HCT116 (cell line): ENCODE measurements around the gene BCHE. TPM values are rescaled to one million over a fixed set of nuclear protein-coding genes. Genes with fewer than 3 reads are reported as not detected.

Source experiments
- ATAC-seq: fragments of 200-7000 bp; cut with Tn5 transposase; 2 replicates; pipeline ENCODE4 v1.9.1; 2020; ENCODE audit warnings: mild to moderate bottlenecking, moderate library complexity
- BruUV-seq: library from RNA; stranded (reverse); fragments of 400-500 nt; replicated peaks from 2 replicates; lab custom pipeline; 2021; lab: Mats Ljungman, UMichigan
- CTCF ChIA-PET: fragments of 300-600 bp; sonication (Branson Sonifier 250); formaldehyde crosslinking; loops from one replicate; lab custom pipeline; 2021; ENCODE audit warnings: antibody characterized with exemption; lab: Charles Lee
- POLR2A ChIA-PET: fragments of 300-600, 350-600 bp; sonication (Branson Sonifier 250); formaldehyde crosslinking; loops from one replicate; lab custom pipeline; 2021; ENCODE audit warnings: antibody characterized with exemption; lab: Charles Lee
- RAD21 ChIA-PET, 2 experiments: fragments of 300-600 bp; sonication (Branson Sonifier 250); formaldehyde crosslinking; loops; one replicate each; lab custom pipeline; 2023; ENCODE audit warnings: low total read pairs in 2 of 2; ENCODE audit not compliant: uncharacterized antibody in 2 of 2, unreplicated experiment in 2 of 2, low non-redundant PET in 1 of 2; lab: Charles Lee
- DNase-seq: peaks from one replicate; pipeline ENCODE4 v3.0.0-alpha.2; 2010; ENCODE audit warnings: low read depth, low spot score
- H2AFZ ChIP-seq: fragments of 200-600 bp; shearing (Covaris generic), sonication (generic); 2 replicates; pipeline ENCODE4 v1.6.1; 2017; ENCODE audit warnings: low read depth, mixed run types, mixed read lengths, antibody characterized with exemption, low read length; ENCODE audit not compliant: poor library complexity, severe bottlenecking
- H3K27ac ChIP-seq: 2 replicates; pipeline ENCODE4 v1.5.1; 2012; ENCODE audit warnings: low read depth, low read length
- H3K27me3 ChIP-seq: fragments of 200-600 bp; sonication (generic); 2 replicates; pipeline ENCODE4 v1.6.1; 2016; ENCODE audit warnings: mixed run types, low read length, mixed read lengths; ENCODE audit not compliant: insufficient read depth
- H3K36me3 ChIP-seq, 2 experiments: fragments of 200-500 bp in 1 of 2; fragments of 200-600 bp in 1 of 2; sonication (Bioruptor generic) in 1 of 2; sonication (generic) in 1 of 2; 2 replicates each; pipeline versions ENCODE4 v1.5.1 to v1.6.1; 2014 to 2016; ENCODE audit warnings: low read length in 2 of 2, inconsistent platforms in 1 of 2, mixed read lengths in 1 of 2, mixed run types in 1 of 2; ENCODE audit not compliant: insufficient read depth in 2 of 2, control insufficient read depth in 1 of 2
- H3K4me1 ChIP-seq, 2 experiments: fragments of 200-600 bp in 1 of 2; sonication (generic) in 1 of 2; 2 replicates each; pipeline versions ENCODE4 v1.5.1 to v1.6.1; 2012 to 2017; ENCODE audit warnings: low read length in 2 of 2, inconsistent platforms in 1 of 2, mild to moderate bottlenecking in 1 of 2, mixed read lengths in 1 of 2, mixed run types in 1 of 2, moderate library complexity in 1 of 2; ENCODE audit not compliant: insufficient read depth in 2 of 2, control insufficient read depth in 1 of 2
- H3K4me2 ChIP-seq: fragments of 200-600 bp; sonication (generic); 2 replicates; pipeline ENCODE4 v1.6.1; 2017; ENCODE audit warnings: mixed run types, low read length, mixed read lengths
- H3K4me3 ChIP-seq, 2 experiments: fragments of 200-600 bp in 1 of 2; sonication (generic) in 1 of 2; replicated peaks in 1 of 2; 2 replicates each; pipeline ENCODE4 v1.5.1; 2011 to 2016; ENCODE audit warnings: low read length in 2 of 2, control low read depth in 1 of 2, low read depth in 1 of 2, mild to moderate bottlenecking in 1 of 2, mixed read lengths in 1 of 2, mixed run types in 1 of 2
- H3K79me2 ChIP-seq: fragments of 200-600 bp; sonication (generic); 2 replicates; pipeline ENCODE4 v1.6.1; 2017; ENCODE audit warnings: mild to moderate bottlenecking, mixed run types, low read length, moderate library complexity, mixed read lengths; ENCODE audit not compliant: insufficient read depth
- H3K9ac ChIP-seq: fragments of 200-600 bp; sonication (generic); 2 replicates; pipeline ENCODE4 v1.6.1; 2016; ENCODE audit warnings: low read length, mixed read lengths
- H3K9me2 ChIP-seq: fragments of 200-600 bp; sonication (generic), shearing (Covaris generic); 2 replicates; pipeline ENCODE4 v1.6.1; 2017; ENCODE audit warnings: mixed run types, mild to moderate bottlenecking, moderate library complexity; ENCODE audit not compliant: insufficient read depth
- H3K9me3 ChIP-seq, 2 experiments: fragments of 200-500 bp in 1 of 2; fragments of 200-600 bp in 1 of 2; sonication (Bioruptor generic) in 1 of 2; sonication (generic) in 1 of 2; 2 replicates each; pipeline ENCODE4 v1.6.1; 2014 to 2017; ENCODE audit warnings: low read length in 2 of 2, mixed read lengths in 2 of 2, inconsistent platforms in 1 of 2, low read depth in 1 of 2, mild to moderate bottlenecking in 1 of 2, mixed run types in 1 of 2, moderate library complexity in 1 of 2; ENCODE audit not compliant: control insufficient read depth in 1 of 2, insufficient read depth in 1 of 2
- H4K20me1 ChIP-seq: fragments of 200-600 bp; sonication (generic), shearing (Covaris generic); 2 replicates; pipeline ENCODE4 v1.6.1; 2017; ENCODE audit warnings: mixed run types, mild to moderate bottlenecking, moderate library complexity; ENCODE audit not compliant: insufficient read depth
- CBX3 ChIP-seq: IDR thresholded peaks from 2 replicates; pipeline ENCODE4 v1.6.1; 2012; ENCODE audit warnings: low read depth
- CTCF ChIP-seq, 3 experiments: fragments of 200-600 bp in 1 of 3; sonication (generic) in 1 of 3; IDR thresholded peaks in 2 of 3; conservative IDR thresholded peaks in 1 of 3; 2 replicates each; pipeline ENCODE4 v1.5.1; 2012 to 2017; ENCODE audit warnings: low read depth in 2 of 3, low read length in 2 of 3, antibody characterized with exemption in 1 of 3, borderline replicate concordance in 1 of 3, control low read depth in 1 of 3, mild to moderate bottlenecking in 1 of 3, mixed read lengths in 1 of 3, mixed run types in 1 of 3, moderate library complexity in 1 of 3; ENCODE audit not compliant: insufficient read depth in 1 of 3
- EGR1 ChIP-seq: IDR thresholded peaks from 2 replicates; pipeline ENCODE4 v1.6.1; 2012; ENCODE audit warnings: low read depth
- EZH2 ChIP-seq: fragments of 200-600 bp; sonication (generic); IDR thresholded peaks from 2 replicates; pipeline ENCODE4 v1.6.1; 2017; ENCODE audit warnings: antibody characterized with exemption, mixed run types
- EZH2phosphoT487 ChIP-seq: fragments of 200-600 bp; IDR thresholded peaks from 2 replicates; pipeline ENCODE4 v1.6.1; 2018; ENCODE audit warnings: antibody characterized with exemption, borderline replicate concordance
- FOSL1 ChIP-seq: IDR thresholded peaks from 2 replicates; pipeline ENCODE4 v1.6.1; 2012; ENCODE audit warnings: low read depth
- JUND ChIP-seq: IDR thresholded peaks from 2 replicates; pipeline ENCODE4 v1.6.1; 2012
- POLR2AphosphoS5 ChIP-seq: IDR thresholded peaks from 2 replicates; pipeline ENCODE4 v1.6.1; 2011; ENCODE audit warnings: mild to moderate bottlenecking, low read depth, low read length, moderate library complexity
- SIN3A ChIP-seq: IDR thresholded peaks from 2 replicates; pipeline ENCODE4 v1.6.1; 2012; ENCODE audit warnings: low read depth
- SP1 ChIP-seq: IDR thresholded peaks from 2 replicates; pipeline ENCODE4 v1.6.1; 2012; ENCODE audit warnings: low read depth
- TCF7L2 ChIP-seq: IDR thresholded peaks from 2 replicates; pipeline ENCODE4 v1.7.0; 2011; ENCODE audit warnings: borderline replicate concordance, inconsistent platforms; ENCODE audit not compliant: insufficient read depth, insufficient read length; ENCODE audit errors: extremely low read depth
- ZFX ChIP-seq: fragments of 450-650 bp; IDR thresholded peaks from 2 replicates; pipeline ENCODE4 v1.6.1; 2017
- intact Hi-C: fragments of 100-400 bp; cut with micrococcal nuclease; formaldehyde crosslinking; loops from 2 replicates; pipeline ENCODE4 v1.10.0; 2022
- total RNA-seq: library from RNA; stranded (reverse); gene quantifications from one replicate; pipeline ENCODE4 v1.2.1, GENCODE V29; 2021; ENCODE audit not compliant: unreplicated experiment
- TF ChIP-seq, protein P1 (sequence below): IDR thresholded peaks from 2 replicates; pipeline ENCODE4 v1.6.1; 2011; ENCODE audit warnings: mild to moderate bottlenecking, low read length, moderate library complexity; ENCODE audit not compliant: insufficient replicate concordance; ENCODE audit errors: extremely low read depth
- TF ChIP-seq, protein P2 (sequence below): IDR thresholded peaks from 2 replicates; pipeline ENCODE4 v1.6.1; 2012

Gene BCHE
- total RNA-seq, 1 experiment from 2014 or later, result not detected

GRCh38 chr3:165754219-165755007, 82.8 kb downstream of the BCHE start:
- POLR2A ChIA-PET, result no interaction called here
- H3K27ac ChIP-seq, result no peak overlapping the region
- H3K4me2 ChIP-seq, result no peak overlapping the region

DNA sequence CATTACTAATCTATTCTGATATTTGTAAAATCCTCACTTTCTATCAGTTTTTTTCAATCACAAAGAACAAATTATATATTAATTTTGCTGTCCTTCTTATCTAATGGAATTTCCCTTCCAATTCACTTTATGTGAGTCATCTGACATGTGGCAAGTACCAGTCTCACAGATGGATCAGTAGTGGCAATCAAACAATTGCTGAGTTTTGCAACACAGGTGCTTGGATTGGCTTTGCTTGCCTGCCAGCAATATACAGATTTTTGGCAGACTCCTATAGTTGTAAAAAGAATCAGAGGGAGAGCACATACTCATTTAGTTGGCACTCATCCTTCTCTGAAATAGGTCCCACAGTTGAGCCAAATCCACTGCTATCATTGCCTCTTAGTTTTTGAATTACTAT, 83.7 kb downstream of the BCHE start:
- no peak overlapping the region for H3K4me2 ChIP-seq
- ChIA-PET POLR2A (no interaction called here), CTCF (no interaction called here)
- H3K79me2 ChIP-seq, result no peaks in the 10 kb centered on the region
- intact Hi-C loops, result no loop called here
- H2AFZ ChIP-seq, result no peak overlapping the region
- BruUV-seq, result no TSS peak
- no peak for ATAC-seq
- H3K27me3 ChIP-seq, result no peaks in the 10 kb centered on the region
- H3K9ac ChIP-seq, result no peak overlapping the region
- TF ChIP-seq FOSL1 (no peak), EGR1 (no peak), EZH2 (no peak), JUND (no peak), SP1 (no peak), POLR2AphosphoS5 (no peak), CTCF (IDR thresholded peaks at IDR 0.05 in 2 of 3, conservative IDR thresholded peaks at IDR 0.05 in 1 of 3; ENCODE audit: borderline replicate concordance in 1 of 3, insufficient read depth in 1 of 3, low read depth in 2 of 3, low read length in 2 of 3) (no peak), EZH2phosphoT487 (no peak)
- TF ChIP-seq, protein P1, sequence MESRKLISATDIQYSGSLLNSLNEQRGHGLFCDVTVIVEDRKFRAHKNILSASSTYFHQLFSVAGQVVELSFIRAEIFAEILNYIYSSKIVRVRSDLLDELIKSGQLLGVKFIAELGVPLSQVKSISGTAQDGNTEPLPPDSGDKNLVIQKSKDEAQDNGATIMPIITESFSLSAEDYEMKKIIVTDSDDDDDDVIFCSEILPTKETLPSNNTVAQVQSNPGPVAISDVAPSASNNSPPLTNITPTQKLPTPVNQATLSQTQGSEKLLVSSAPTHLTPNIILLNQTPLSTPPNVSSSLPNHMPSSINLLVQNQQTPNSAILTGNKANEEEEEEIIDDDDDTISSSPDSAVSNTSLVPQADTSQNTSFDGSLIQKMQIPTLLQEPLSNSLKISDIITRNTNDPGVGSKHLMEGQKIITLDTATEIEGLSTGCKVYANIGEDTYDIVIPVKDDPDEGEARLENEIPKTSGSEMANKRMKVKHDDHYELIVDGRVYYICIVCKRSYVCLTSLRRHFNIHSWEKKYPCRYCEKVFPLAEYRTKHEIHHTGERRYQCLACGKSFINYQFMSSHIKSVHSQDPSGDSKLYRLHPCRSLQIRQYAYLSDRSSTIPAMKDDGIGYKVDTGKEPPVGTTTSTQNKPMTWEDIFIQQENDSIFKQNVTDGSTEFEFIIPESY, result no peak
- TF ChIP-seq, protein P2, sequence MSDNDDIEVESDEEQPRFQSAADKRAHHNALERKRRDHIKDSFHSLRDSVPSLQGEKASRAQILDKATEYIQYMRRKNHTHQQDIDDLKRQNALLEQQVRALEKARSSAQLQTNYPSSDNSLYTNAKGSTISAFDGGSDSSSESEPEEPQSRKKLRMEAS, result no peak
- TF ChIP-seq, all 23 proteins: peak for 0
- no peaks in the 10 kb centered on the region for H3K9me2 ChIP-seq
- no peak for DNase-seq
- RAD21 ChIA-PET, result no interaction called here
- H3K4me3 ChIP-seq, result no peak overlapping the region
- no peak overlapping the region for H3K27ac ChIP-seq
- H3K4me1 ChIP-seq, result no peaks in the 10 kb centered on the region
- H4K20me1 ChIP-seq, result no peaks in the 10 kb centered on the region
- H3K9me3 ChIP-seq, result no peaks in the 10 kb centered on the region
- H3K36me3 ChIP-seq, result no peaks in the 10 kb centered on the region

More at GRCh38 chr3:165754219-165755007, 82.8 kb downstream of the BCHE start:
- H3K4me1 ChIP-seq, result no peaks in the 10 kb centered on the region
- no peaks in the 10 kb centered on the region for H3K9me3 ChIP-seq
- BruUV-seq, result no TSS peak
- no peaks in the 10 kb centered on the region for H4K20me1 ChIP-seq
- H3K27me3 ChIP-seq, result no peaks in the 10 kb centered on the region
- DNase-seq (no peak), ATAC-seq (no peak)
- H3K4me3 ChIP-seq, result no peak overlapping the region
- no peaks in the 10 kb centered on the region for H3K9me2 ChIP-seq
- no peak overlapping the region for H2AFZ ChIP-seq
- intact Hi-C loops, result no loop called here
- no peaks in the 10 kb centered on the region for H3K36me3 ChIP-seq
- ChIA-PET CTCF (no interaction called here), RAD21 (no interaction called here)
- H3K9ac ChIP-seq, result no peak overlapping the region
- no peaks in the 10 kb centered on the region for H3K79me2 ChIP-seq
- TF ChIP-seq JUND (no peak), TCF7L2 (no peak), ZFX (no peak), EGR1 (no peak), CBX3 (no peak), FOSL1 (no peak), SIN3A (no peak), POLR2AphosphoS5 (no peak)
- TF ChIP-seq, protein P2, result no peak
